ENCODE data around the gene AMH. TPM values are rescaled to one million over a fixed set of nuclear protein-coding genes. Genes with fewer than 3 reads are reported as not detected.

AMH gene
- total RNA-seq, 1 donor, result under 0.01 TPM

DNA sequence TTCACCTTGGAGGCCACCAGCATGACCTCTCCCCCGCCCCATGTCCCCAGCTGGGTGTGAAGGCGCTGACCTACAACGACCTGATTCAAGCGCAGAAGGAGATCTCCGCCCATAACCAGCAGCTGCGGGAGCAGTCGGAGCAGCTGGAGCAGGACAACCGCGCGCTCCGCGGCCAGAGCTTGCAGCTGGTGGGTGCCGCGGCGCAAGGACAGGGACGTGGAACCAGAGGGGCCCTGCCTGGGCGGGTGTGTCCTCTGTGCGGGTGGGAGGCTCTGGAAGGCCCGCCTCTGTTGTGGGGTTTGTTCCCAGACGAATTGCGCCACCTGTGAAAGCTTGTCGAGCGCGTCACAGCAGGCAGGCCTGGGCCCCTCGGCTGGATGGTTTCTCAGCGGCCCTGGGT is 35.3 kb upstream of the AMH start:
- H3K36me3 ChIP-seq (ENCODE audit: insufficient read depth, low read length), result peaks cover 76% of the 10 kb centered on the region
- no peak overlapping the region for H3K4me2 ChIP-seq (ENCODE audit: insufficient read depth, low read length)
- peaks cover 41% of the 10 kb centered on the region for H3K79me2 ChIP-seq (ENCODE audit: insufficient read depth, low read length)
- TF ChIP-seq, protein P1, sequence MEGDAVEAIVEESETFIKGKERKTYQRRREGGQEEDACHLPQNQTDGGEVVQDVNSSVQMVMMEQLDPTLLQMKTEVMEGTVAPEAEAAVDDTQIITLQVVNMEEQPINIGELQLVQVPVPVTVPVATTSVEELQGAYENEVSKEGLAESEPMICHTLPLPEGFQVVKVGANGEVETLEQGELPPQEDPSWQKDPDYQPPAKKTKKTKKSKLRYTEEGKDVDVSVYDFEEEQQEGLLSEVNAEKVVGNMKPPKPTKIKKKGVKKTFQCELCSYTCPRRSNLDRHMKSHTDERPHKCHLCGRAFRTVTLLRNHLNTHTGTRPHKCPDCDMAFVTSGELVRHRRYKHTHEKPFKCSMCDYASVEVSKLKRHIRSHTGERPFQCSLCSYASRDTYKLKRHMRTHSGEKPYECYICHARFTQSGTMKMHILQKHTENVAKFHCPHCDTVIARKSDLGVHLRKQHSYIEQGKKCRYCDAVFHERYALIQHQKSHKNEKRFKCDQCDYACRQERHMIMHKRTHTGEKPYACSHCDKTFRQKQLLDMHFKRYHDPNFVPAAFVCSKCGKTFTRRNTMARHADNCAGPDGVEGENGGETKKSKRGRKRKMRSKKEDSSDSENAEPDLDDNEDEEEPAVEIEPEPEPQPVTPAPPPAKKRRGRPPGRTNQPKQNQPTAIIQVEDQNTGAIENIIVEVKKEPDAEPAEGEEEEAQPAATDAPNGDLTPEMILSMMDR (IDR thresholded peaks at IDR 0.05; ENCODE audit: extremely low read depth, low read depth, low read length), result no peak
- no peak overlapping the region for H3K4me3 ChIP-seq (ENCODE audit: insufficient read depth, low read length)
- H2AFZ ChIP-seq (ENCODE audit: low read length), result no peak overlapping the region
- H4K20me1 ChIP-seq (ENCODE audit: insufficient read depth, low read length), result peaks cover 12% of the 10 kb centered on the region
- H3K4me1 ChIP-seq (ENCODE audit: insufficient read depth, low read length), result no peaks in the 10 kb centered on the region
- no peak overlapping the region for H3K27ac ChIP-seq (ENCODE audit: low read depth, low read length)
- no peaks in the 10 kb centered on the region for H3K27me3 ChIP-seq (ENCODE audit: insufficient read depth, low read length)
- no peak for DNase-seq (ENCODE audit: insufficient read length, low spot score, missing footprints)
- no peaks in the 10 kb centered on the region for H3K9me3 ChIP-seq (ENCODE audit: low read depth, low read length)

DNA sequence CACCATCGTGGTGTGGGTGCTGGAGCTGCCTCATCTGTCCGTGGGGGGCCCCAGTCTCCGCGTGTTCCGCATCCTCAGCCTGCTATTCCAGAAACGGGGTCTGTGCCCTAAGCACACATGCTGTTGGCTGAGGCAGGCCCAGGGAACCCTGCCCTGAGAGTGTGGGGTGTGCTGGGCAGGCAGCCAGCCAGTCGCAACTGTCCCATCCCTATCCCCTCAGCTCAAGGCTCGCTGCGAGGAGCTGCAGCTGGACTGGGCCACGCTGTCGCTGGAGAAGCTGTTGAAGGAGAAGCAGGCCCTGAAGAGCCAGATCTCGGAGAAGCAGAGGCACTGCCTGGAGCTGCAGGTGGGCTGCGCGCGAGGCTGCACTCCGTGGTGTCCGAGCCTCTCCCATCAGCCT is 34.9 kb upstream of the AMH start:
- Histone ChIP-seq H2AFZ (ENCODE audit: low read length) (no peak overlapping the region), H3K4me3 (ENCODE audit: insufficient read depth, low read length) (no peak overlapping the region), H3K79me2 (ENCODE audit: insufficient read depth, low read length) (peaks cover 38% of the 10 kb centered on the region), H3K9me3 (ENCODE audit: low read depth, low read length) (no peaks in the 10 kb centered on the region), H3K4me2 (ENCODE audit: insufficient read depth, low read length) (no peak overlapping the region), H3K36me3 (ENCODE audit: insufficient read depth, low read length) (peaks cover 74% of the 10 kb centered on the region), H3K27ac (ENCODE audit: low read depth, low read length) (no peak overlapping the region), H4K20me1 (ENCODE audit: insufficient read depth, low read length) (peaks cover 12% of the 10 kb centered on the region), H3K4me1 (ENCODE audit: insufficient read depth, low read length) (no peaks in the 10 kb centered on the region), H3K27me3 (ENCODE audit: insufficient read depth, low read length) (no peaks in the 10 kb centered on the region)
- TF ChIP-seq, protein P1 (IDR thresholded peaks at IDR 0.05; ENCODE audit: extremely low read depth, low read depth, low read length), result no peak
- DNase-seq (ENCODE audit: insufficient read length, low spot score, missing footprints), result no peak

DNA sequence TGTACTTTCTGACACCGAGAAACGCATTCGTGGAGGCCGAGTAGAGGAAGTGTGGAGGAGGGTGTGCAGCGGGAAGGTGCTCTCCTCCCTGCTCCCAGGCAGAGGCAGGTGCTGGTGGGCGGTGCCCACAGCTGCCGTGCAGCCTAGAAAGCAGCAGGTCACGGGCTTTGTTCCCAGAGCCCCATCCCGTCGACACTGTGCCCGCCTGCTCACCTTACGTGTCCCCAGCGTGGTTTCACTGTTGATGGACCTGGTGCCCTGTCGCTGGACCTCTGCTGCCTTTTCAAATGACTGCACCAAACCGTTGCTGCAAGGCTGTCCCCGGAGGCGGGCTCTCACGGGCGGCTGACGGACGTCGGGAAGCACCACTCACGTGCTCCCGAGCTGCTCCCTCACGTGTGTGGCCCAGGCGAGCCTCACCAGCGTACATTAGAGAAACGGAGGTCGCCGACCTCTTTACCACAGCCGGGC is 33.8 kb upstream of the AMH start:
- Histone ChIP-seq H3K27ac (ENCODE audit: low read depth, low read length) (no peak overlapping the region), H3K36me3 (ENCODE audit: insufficient read depth, low read length) (peaks cover 71% of the 10 kb centered on the region)
- TF ChIP-seq, protein P1 (IDR thresholded peaks at IDR 0.05; ENCODE audit: extremely low read depth, low read depth, low read length), result no peak

DNA sequence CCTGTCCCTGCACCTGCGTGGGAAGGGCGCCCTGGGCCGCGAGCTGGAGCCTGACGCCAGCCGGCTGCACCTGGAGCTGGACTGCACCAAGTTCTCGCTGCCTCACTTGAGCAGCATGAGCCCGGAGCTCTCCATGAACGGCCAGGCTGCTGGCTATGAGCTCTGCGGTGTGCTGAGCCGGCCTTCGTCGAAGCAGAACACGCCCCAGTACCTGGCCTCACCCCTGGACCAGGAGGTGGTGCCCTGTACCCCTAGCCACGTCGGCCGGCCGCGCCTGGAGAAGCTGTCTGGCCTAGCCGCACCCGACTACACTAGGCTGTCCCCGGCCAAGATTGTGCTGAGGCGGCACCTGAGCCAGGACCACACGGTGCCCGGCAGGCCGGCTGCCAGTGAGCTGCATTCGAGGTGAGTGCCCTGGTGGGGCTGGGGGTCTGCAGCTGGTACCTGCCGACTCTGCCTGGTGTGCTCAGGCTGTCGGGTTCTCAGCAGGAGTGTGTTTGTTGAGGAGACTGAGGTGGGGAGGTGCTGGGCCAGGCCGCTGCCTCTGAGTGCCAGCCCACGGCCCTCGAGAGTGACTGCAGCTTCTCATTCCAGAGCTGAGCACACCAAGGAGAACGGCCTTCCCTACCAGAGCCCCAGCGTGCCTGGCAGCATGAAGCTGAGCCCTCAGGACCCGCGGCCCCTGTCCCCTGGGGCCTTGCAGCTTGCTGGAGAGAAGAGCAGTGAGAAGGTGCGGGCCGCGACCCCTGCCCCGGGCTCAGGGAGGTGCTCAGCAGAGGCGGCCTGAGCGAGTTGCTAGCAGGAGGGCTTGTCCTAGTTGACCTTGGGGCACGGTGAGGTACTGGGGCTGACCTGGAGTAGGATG is 32.5 kb upstream of the AMH start:
- Histone ChIP-seq H3K27me3 (ENCODE audit: insufficient read depth, low read length) (no peaks in the 10 kb centered on the region), H3K4me3 (ENCODE audit: insufficient read depth, low read length) (no peak overlapping the region), H3K4me1 (ENCODE audit: insufficient read depth, low read length) (no peaks in the 10 kb centered on the region), H3K27ac (ENCODE audit: low read depth, low read length) (no peak overlapping the region), H3K36me3 (ENCODE audit: insufficient read depth, low read length) (peaks cover 63% of the 10 kb centered on the region), H4K20me1 (ENCODE audit: insufficient read depth, low read length) (peaks cover 12% of the 10 kb centered on the region), H3K79me2 (ENCODE audit: insufficient read depth, low read length) (peaks cover 46% of the 10 kb centered on the region), H2AFZ (ENCODE audit: low read length) (no peak overlapping the region), H3K4me2 (ENCODE audit: insufficient read depth, low read length) (no peak overlapping the region), H3K9me3 (ENCODE audit: low read depth, low read length) (no peaks in the 10 kb centered on the region)
- TF ChIP-seq, protein P1 (IDR thresholded peaks at IDR 0.05; ENCODE audit: extremely low read depth, low read depth, low read length), result no peak
- DNase-seq (ENCODE audit: insufficient read length, low spot score, missing footprints), result no peak

More for the DNA sequence above, 33.8 kb upstream of the AMH start:
- Histone ChIP-seq H3K4me3 (ENCODE audit: insufficient read depth, low read length) (no peak overlapping the region), H3K27me3 (ENCODE audit: insufficient read depth, low read length) (no peaks in the 10 kb centered on the region), H2AFZ (ENCODE audit: low read length) (no peak overlapping the region), H3K9me3 (ENCODE audit: low read depth, low read length) (no peaks in the 10 kb centered on the region), H4K20me1 (ENCODE audit: insufficient read depth, low read length) (peaks cover 12% of the 10 kb centered on the region), H3K4me2 (ENCODE audit: insufficient read depth, low read length) (no peak overlapping the region), H3K4me1 (ENCODE audit: insufficient read depth, low read length) (no peaks in the 10 kb centered on the region), H3K79me2 (ENCODE audit: insufficient read depth, low read length) (peaks cover 42% of the 10 kb centered on the region)
- no peak for DNase-seq (ENCODE audit: insufficient read length, low spot score, missing footprints)
